GM19351 (cell line): ENCODE measurements around the gene PRDM2.

Source experiments
- ATAC-seq: cut with Tn5 transposase; IDR thresholded peaks from one replicate; pipeline ENCODE4 v1.9.1; 2021; ENCODE audit warnings: mild to moderate bottlenecking, moderate library complexity; ENCODE audit not compliant: unreplicated experiment

The PRDM2 gene

GRCh38 chr1:13733711-13734110 is 33.7 kb downstream of the PRDM2 start:
- ATAC-seq, result no peak

GRCh38 chr1:13735168-13735930 is 35.4 kb downstream of the PRDM2 start:
- no peak for ATAC-seq

GRCh38 chr1:13737398-13737797 is 37.4 kb downstream of the PRDM2 start:
- ATAC-seq, result no peak

GRCh38 chr1:13746342-13746741 is 46.4 kb downstream of the PRDM2 start:
- ATAC-seq, result no peak

GRCh38 chr1:13748610-13749505 is 48.9 kb downstream of the PRDM2 start:
- ATAC-seq, result peak; percentile 75

GRCh38 chr1:13749543-13750341 is 49.8 kb downstream of the PRDM2 start:
- peak; percentile 18 for ATAC-seq

GRCh38 chr1:13751458-13751871 is 51.5 kb downstream of the PRDM2 start:
- peak; percentile 36 for ATAC-seq

GRCh38 chr1:13751985-13752384 is 52.0 kb downstream of the PRDM2 start:
- ATAC-seq, result no peak

GRCh38 chr1:13752852-13753251 is 52.9 kb downstream of the PRDM2 start:
- ATAC-seq, result no peak

GRCh38 chr1:13753636-13754402 is 53.8 kb downstream of the PRDM2 start:
- peak; percentile 43 for ATAC-seq

- no peak for ATAC-seq
These were observed 54.6 kb downstream of the PRDM2 start for GRCh38 chr1:13754510-13755103.

GRCh38 chr1:13756557-13757315 is 56.7 kb downstream of the PRDM2 start:
- ATAC-seq, result no peak

- ATAC-seq, result no peak
These were observed 57.7 kb downstream of the PRDM2 start for GRCh38 chr1:13757693-13758092.

GRCh38 chr1:13759072-13759471 is 59.1 kb downstream of the PRDM2 start:
- ATAC-seq, result no peak

- no peak for ATAC-seq
These were observed 60.4 kb downstream of the PRDM2 start for GRCh38 chr1:13760340-13760739.

- ATAC-seq, result no peak
These were observed 60.9 kb downstream of the PRDM2 start for GRCh38 chr1:13760921-13761320.

GRCh38 chr1:13761883-13762282 is 61.9 kb downstream of the PRDM2 start:
- no peak for ATAC-seq

GRCh38 chr1:13762642-13763041 is 62.7 kb downstream of the PRDM2 start:
- no peak for ATAC-seq

- no peak for ATAC-seq
These were observed 63.2 kb downstream of the PRDM2 start for GRCh38 chr1:13763222-13763621.
